ENCODE measurements around the gene ABHD11. TPM values are rescaled to one million over a fixed set of nuclear protein-coding genes. Genes with fewer than 3 reads are reported as not detected.
"Not testable (repeated sequence)": the region's sequence is repeated elsewhere in the genome, so short reads cannot be mapped to it uniquely, and the experiment has no call there.

ABHD11 gene
- total RNA-seq, 1 donor from 2014 or later: 33.9 TPM

- no peaks in the 10 kb centered on the region for H3K9me3 Mint-ChIP-seq
- peak overlapping the region; percentile 65 for H3K4me3 Mint-ChIP-seq
- H3K36me3 Mint-ChIP-seq: peaks cover 4% of the 10 kb centered on the region
- peaks cover 4% of the 10 kb centered on the region for H3K27me3 Mint-ChIP-seq (ENCODE audit: low read depth)
- no peak for TF ChIP-seq CTCF (IDR thresholded peaks at IDR 0.05; ENCODE audit: unreplicated experiment)
- DNase-seq (ENCODE audit: low spot score in 2 of 2, unreplicated experiment in 2 of 2): no peak
- peaks cover 23% of the 10 kb centered on the region for H3K4me1 Mint-ChIP-seq
- no peak overlapping the region for H3K27ac Mint-ChIP-seq
These were observed 21.4 kb downstream of the ABHD11 start for GRCh38 chr7:73717025-73717807.

GRCh38 chr7:73716318-73716890 is 22.2 kb downstream of the ABHD11 start:
- Mint-ChIP-seq H3K4me1 (peaks cover 26% of the 10 kb centered on the region), H3K27ac (peak overlapping the region; percentile 62), H3K9me3 (no peaks in the 10 kb centered on the region), H3K36me3 (peaks cover 4% of the 10 kb centered on the region), H3K4me3 (no peak overlapping the region), H3K27me3 (ENCODE audit: low read depth) (peaks cover 4% of the 10 kb centered on the region)
- no peak for TF ChIP-seq CTCF (IDR thresholded peaks at IDR 0.05; ENCODE audit: unreplicated experiment)
- no peak for DNase-seq (ENCODE audit: low spot score in 2 of 2, unreplicated experiment in 2 of 2)

- peaks cover 4% of the 10 kb centered on the region for H3K36me3 Mint-ChIP-seq
- H3K27ac Mint-ChIP-seq: peak overlapping the region; percentile 62
- TF ChIP-seq CTCF (IDR thresholded peaks at IDR 0.05; ENCODE audit: unreplicated experiment): no peak
- H3K9me3 Mint-ChIP-seq: no peaks in the 10 kb centered on the region
- H3K4me1 Mint-ChIP-seq: peaks cover 26% of the 10 kb centered on the region
- DNase-seq (ENCODE audit: low spot score in 2 of 2, unreplicated experiment in 2 of 2): peak in 1 of 2 experiments; percentile 46
- peak overlapping the region; percentile 13 for H3K4me3 Mint-ChIP-seq
- peaks cover 2% of the 10 kb centered on the region for H3K27me3 Mint-ChIP-seq (ENCODE audit: low read depth)
These were observed 22.8 kb downstream of the ABHD11 start for GRCh38 chr7:73715648-73716317.

GRCh38 chr7:73713319-73713718 is 25.3 kb downstream of the ABHD11 start:
- H3K4me1 Mint-ChIP-seq: peaks cover 23% of the 10 kb centered on the region
- H3K9me3 Mint-ChIP-seq; H3K27ac Mint-ChIP-seq; DNase-seq (ENCODE audit: low spot score in 2 of 2, unreplicated experiment in 2 of 2); H3K4me3 Mint-ChIP-seq; H3K36me3 Mint-ChIP-seq; H3K27me3 Mint-ChIP-seq (ENCODE audit: low read depth): not testable (repeated sequence)

GRCh38 chr7:73712773-73713172 is 25.8 kb downstream of the ABHD11 start:
- Mint-ChIP-seq H3K27me3 (ENCODE audit: low read depth) (no peaks in the 10 kb centered on the region), H3K4me1 (peaks cover 19% of the 10 kb centered on the region), H3K27ac (no peak overlapping the region), H3K36me3 (peaks cover 4% of the 10 kb centered on the region), H3K4me3 (no peak overlapping the region), H3K9me3 (no peaks in the 10 kb centered on the region)
- TF ChIP-seq CTCF (IDR thresholded peaks at IDR 0.05; ENCODE audit: unreplicated experiment): no peak
- DNase-seq (ENCODE audit: low spot score in 2 of 2, unreplicated experiment in 2 of 2): no peak

Data from mesothelial cell of epicardium (in vitro differentiated cells).